Measurements from ENCODE around the gene LGALS14.

DNA sequence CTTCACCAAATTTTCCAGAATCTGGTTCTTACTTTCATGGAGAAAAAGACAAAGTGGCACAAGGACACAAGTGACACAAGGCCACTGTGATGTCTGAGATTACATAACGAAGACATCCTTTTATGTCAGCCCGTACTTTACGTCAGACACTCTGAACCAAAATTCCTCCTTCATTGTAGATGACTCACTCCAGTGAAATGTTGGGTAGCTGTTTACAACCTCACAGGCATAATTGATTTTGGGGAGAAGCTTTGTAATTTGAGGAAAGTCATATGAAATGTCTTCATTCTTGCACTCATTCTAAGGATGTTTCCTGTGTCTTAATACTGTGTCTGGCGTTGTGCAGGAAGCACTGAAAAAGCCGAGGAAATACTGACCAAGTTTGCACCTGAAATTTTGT lies 20.0 kb upstream of the LGALS14 start:
- TF ChIP-seq, protein P1, sequence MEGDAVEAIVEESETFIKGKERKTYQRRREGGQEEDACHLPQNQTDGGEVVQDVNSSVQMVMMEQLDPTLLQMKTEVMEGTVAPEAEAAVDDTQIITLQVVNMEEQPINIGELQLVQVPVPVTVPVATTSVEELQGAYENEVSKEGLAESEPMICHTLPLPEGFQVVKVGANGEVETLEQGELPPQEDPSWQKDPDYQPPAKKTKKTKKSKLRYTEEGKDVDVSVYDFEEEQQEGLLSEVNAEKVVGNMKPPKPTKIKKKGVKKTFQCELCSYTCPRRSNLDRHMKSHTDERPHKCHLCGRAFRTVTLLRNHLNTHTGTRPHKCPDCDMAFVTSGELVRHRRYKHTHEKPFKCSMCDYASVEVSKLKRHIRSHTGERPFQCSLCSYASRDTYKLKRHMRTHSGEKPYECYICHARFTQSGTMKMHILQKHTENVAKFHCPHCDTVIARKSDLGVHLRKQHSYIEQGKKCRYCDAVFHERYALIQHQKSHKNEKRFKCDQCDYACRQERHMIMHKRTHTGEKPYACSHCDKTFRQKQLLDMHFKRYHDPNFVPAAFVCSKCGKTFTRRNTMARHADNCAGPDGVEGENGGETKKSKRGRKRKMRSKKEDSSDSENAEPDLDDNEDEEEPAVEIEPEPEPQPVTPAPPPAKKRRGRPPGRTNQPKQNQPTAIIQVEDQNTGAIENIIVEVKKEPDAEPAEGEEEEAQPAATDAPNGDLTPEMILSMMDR (IDR thresholded peaks at IDR 0.05) = no peak
- TF ChIP-seq POLR2A (IDR thresholded peaks at IDR 0.05) = no peak
- TF ChIP-seq POLR2AphosphoS5 (IDR thresholded peaks at IDR 0.05) = no peak
- no peak for TF ChIP-seq EP300 (IDR thresholded peaks at IDR 0.05)
